Duodenal mucosa (tissue), 2 donors: ENCODE measurements around the gene SLC25A33.
"Not testable (repeated sequence)": the region's sequence is repeated elsewhere in the genome, so short reads cannot be mapped to it uniquely, and the experiment has no call there.

ENCODE experiments used
- H3K27ac ChIP-seq: one replicate; pipeline ENCODE4 v1.7.0; 2013; ENCODE audit warnings: low read depth, low read length
- H3K27me3 ChIP-seq, 2 donors: one replicate each; pipeline ENCODE4 v1.7.0; 2013; ENCODE audit warnings: low read length in 2 of 2, control low read depth in 1 of 2; ENCODE audit not compliant: insufficient read depth in 2 of 2, control insufficient read depth in 1 of 2
- H3K36me3 ChIP-seq, 2 donors: one replicate each; pipeline ENCODE4 v1.7.0; 2013; ENCODE audit warnings: low read length in 2 of 2, control low read depth in 1 of 2; ENCODE audit not compliant: insufficient read depth in 2 of 2, control insufficient read depth in 1 of 2
- H3K4me1 ChIP-seq, 2 donors: one replicate each; pipeline ENCODE4 v1.7.0; 2013; ENCODE audit warnings: low read length in 2 of 2, control low read depth in 1 of 2; ENCODE audit not compliant: insufficient read depth in 2 of 2, control insufficient read depth in 1 of 2
- H3K4me3 ChIP-seq, 2 donors: one replicate each; pipeline ENCODE4 v1.7.0; 2013; ENCODE audit warnings: low read length in 2 of 2, low read depth in 1 of 2
- H3K9ac ChIP-seq, 2 donors: one replicate each; pipeline ENCODE4 v1.7.0; 2013; ENCODE audit warnings: low read length in 2 of 2, low read depth in 1 of 2
- H3K9me3 ChIP-seq, 2 donors: one replicate each; pipeline ENCODE4 v1.7.0; 2013; ENCODE audit warnings: low read length in 2 of 2, control low read depth in 1 of 2; ENCODE audit not compliant: control insufficient read depth in 1 of 2

Gene SLC25A33

GRCh38 chr1:9510130-9510529 lies 29.1 kb upstream of the SLC25A33 start:
- H3K36me3 ChIP-seq: no peaks in the 10 kb centered on the region
- no peak overlapping the region for H3K9ac ChIP-seq
- no peaks in the 10 kb centered on the region for H3K4me1 ChIP-seq
- H3K27ac ChIP-seq: no peak overlapping the region
- H3K9me3 ChIP-seq: no peaks in the 10 kb centered on the region
- H3K4me3 ChIP-seq: no peak overlapping the region
- H3K27me3 ChIP-seq: no peaks in the 10 kb centered on the region

- H3K36me3 ChIP-seq, H3K4me1 ChIP-seq, H3K4me3 ChIP-seq, H3K9ac ChIP-seq, H3K27me3 ChIP-seq, H3K27ac ChIP-seq, H3K9me3 ChIP-seq: not testable (repeated sequence)
Observed at GRCh38 chr1:9515550-9515949, 23.7 kb upstream of the SLC25A33 start.

GRCh38 chr1:9518454-9518998 lies 20.7 kb upstream of the SLC25A33 start:
- Histone ChIP-seq H3K9me3 (no peaks in the 10 kb centered on the region), H3K4me1 (no peaks in the 10 kb centered on the region), H3K27ac (no peak overlapping the region), H3K4me3 (no peak overlapping the region), H3K9ac (no peak overlapping the region), H3K36me3 (no peaks in the 10 kb centered on the region), H3K27me3 (no peaks in the 10 kb centered on the region)

GRCh38 chr1:9520411-9520810 lies 18.9 kb upstream of the SLC25A33 start:
- no peak overlapping the region for H3K9ac ChIP-seq
- no peaks in the 10 kb centered on the region for H3K27me3 ChIP-seq
- no peaks in the 10 kb centered on the region for H3K4me1 ChIP-seq
- no peak overlapping the region for H3K4me3 ChIP-seq
- H3K36me3 ChIP-seq: no peaks in the 10 kb centered on the region
- no peaks in the 10 kb centered on the region for H3K9me3 ChIP-seq
- H3K27ac ChIP-seq: no peak overlapping the region

- peaks cover 0 to 5% of the 10 kb centered on the region in 2 donors for H3K4me1 ChIP-seq
- no peaks in the 10 kb centered on the region for H3K27me3 ChIP-seq
- no peaks in the 10 kb centered on the region for H3K36me3 ChIP-seq
- no peaks in the 10 kb centered on the region for H3K9me3 ChIP-seq
- H3K9ac ChIP-seq: no peak overlapping the region
- no peak overlapping the region for H3K4me3 ChIP-seq
- no peak overlapping the region for H3K27ac ChIP-seq
Observed at GRCh38 chr1:9529190-9529589, 10.1 kb upstream of the SLC25A33 start.

GRCh38 chr1:9530320-9530719 lies 8.9 kb upstream of the SLC25A33 start:
- Histone ChIP-seq H3K9me3 (no peaks in the 10 kb centered on the region), H3K4me3 (no peak overlapping the region), H3K27me3 (no peaks in the 10 kb centered on the region), H3K9ac (no peak overlapping the region), H3K27ac (no peak overlapping the region), H3K4me1 (peaks cover 0 to 5% of the 10 kb centered on the region in 2 donors), H3K36me3 (no peaks in the 10 kb centered on the region)

GRCh38 chr1:9534953-9535352 lies 4.3 kb upstream of the SLC25A33 start:
- Histone ChIP-seq H3K36me3 (no peaks in the 10 kb centered on the region), H3K27ac (no peak overlapping the region), H3K9ac (no peak overlapping the region), H3K4me1 (peaks cover 11% of the 10 kb centered on the region in 2 donors), H3K9me3 (no peaks in the 10 kb centered on the region), H3K4me3 (no peak overlapping the region), H3K27me3 (no peaks in the 10 kb centered on the region)

GRCh38 chr1:9536301-9536700 lies 3.0 kb upstream of the SLC25A33 start:
- no peak overlapping the region for H3K4me3 ChIP-seq
- H3K27me3 ChIP-seq: no peaks in the 10 kb centered on the region
- H3K9ac ChIP-seq: no peak overlapping the region
- no peaks in the 10 kb centered on the region for H3K36me3 ChIP-seq
- H3K27ac ChIP-seq: no peak overlapping the region
- H3K4me1 ChIP-seq: peaks cover 11 to 14% of the 10 kb centered on the region in 2 donors
- no peaks in the 10 kb centered on the region for H3K9me3 ChIP-seq

GRCh38 chr1:9537863-9538668 lies 1.2 kb upstream of the SLC25A33 start:
- Histone ChIP-seq H3K4me1 (peaks cover 18% of the 10 kb centered on the region in 2 donors), H3K27ac (peak overlapping the region; percentile 60), H3K9me3 (no peaks in the 10 kb centered on the region), H3K36me3 (no peaks in the 10 kb centered on the region), H3K4me3 (peak overlapping the region in 1 of 2 donors; percentile 37), H3K9ac (peak overlapping the region; percentile 24 to 43), H3K27me3 (no peaks in the 10 kb centered on the region)

- no peaks in the 10 kb centered on the region for H3K9me3 ChIP-seq
Observed at GRCh38 chr1:9538669-9539164, 548 bp upstream of the SLC25A33 start.

More at GRCh38 chr1:9538669-9539164, 548 bp upstream of the SLC25A33 start:
- Histone ChIP-seq H3K27me3 (no peaks in the 10 kb centered on the region), H3K36me3 (no peaks in the 10 kb centered on the region), H3K9ac (peak overlapping the region in 1 of 2 donors; percentile 43), H3K4me3 (peak overlapping the region; percentile 10 to 37), H3K4me1 (peaks cover 18% of the 10 kb centered on the region in 2 donors), H3K27ac (peak overlapping the region; percentile 60)
